Natural killer cell (primary cell): ENCODE measurements around the gene KRT85. TPM values are rescaled to one million over a fixed set of nuclear protein-coding genes. Genes with fewer than 3 reads are reported as not detected.

Experiments
- ATAC-seq, 3 donors: fragments of 150-1000 bp in 2 of 3; fragments of 200-7000 bp in 1 of 3; cut with Tn5 transposase; 1 replicate in 1 of 3; 2 replicates in 2 of 3; pipeline ENCODE4 v1.10.0; 2021; ENCODE audit warnings: mild to moderate bottlenecking in 2 of 3, moderate library complexity in 2 of 3
- DNase-seq, 2 donors: peaks; one replicate each; pipeline versions ENCODE4 v3.0.0 to v3.0.0-alpha.2; 2013 to 2021; ENCODE audit warnings: mixed read lengths in 1 of 2
- H3K27ac ChIP-seq: one replicate; pipeline ENCODE4 v1.5.1; 2013; ENCODE audit warnings: mild to moderate bottlenecking, low read length
- H3K27me3 ChIP-seq: one replicate; pipeline ENCODE4 v1.6.1; 2013; ENCODE audit warnings: low read length; ENCODE audit not compliant: control insufficient read depth, insufficient read depth
- H3K36me3 ChIP-seq: one replicate; pipeline ENCODE4 v1.6.1; 2013; ENCODE audit warnings: low read length; ENCODE audit not compliant: control insufficient read depth, insufficient read depth
- H3K4me1 ChIP-seq: one replicate; pipeline ENCODE4 v1.6.1; 2013; ENCODE audit warnings: low read length; ENCODE audit not compliant: control insufficient read depth, insufficient read depth
- H3K4me3 ChIP-seq: one replicate; pipeline ENCODE4 v1.5.1; 2013; ENCODE audit warnings: low read length
- H3K9me3 ChIP-seq: one replicate; pipeline ENCODE4 v1.6.1; 2013; ENCODE audit warnings: low read length; ENCODE audit not compliant: control insufficient read depth, insufficient read depth
- H3K27ac Mint-ChIP-seq, 2 donors: one replicate each; pipeline ENCODE4 v1.8.0; 2022; ENCODE audit warnings: mild to moderate bottlenecking in 2 of 2, mixed read lengths in 2 of 2, moderate library complexity in 1 of 2
- H3K27me3 Mint-ChIP-seq, 2 donors: one replicate each; pipeline ENCODE4 v1.8.0; 2022; ENCODE audit warnings: low read depth in 2 of 2, mixed read lengths in 2 of 2
- H3K36me3 Mint-ChIP-seq: one replicate; pipeline ENCODE4 v1.8.0; 2022; ENCODE audit warnings: mixed read lengths
- H3K4me1 Mint-ChIP-seq, 2 donors: one replicate each; pipeline ENCODE4 v1.8.0; 2022; ENCODE audit warnings: mixed read lengths in 2 of 2
- H3K4me3 Mint-ChIP-seq: one replicate; pipeline ENCODE4 v1.8.0; 2022; ENCODE audit warnings: mild to moderate bottlenecking, moderate library complexity, mixed read lengths
- H3K9me3 Mint-ChIP-seq, 2 donors: one replicate each; pipeline ENCODE4 v1.8.0; 2022; ENCODE audit warnings: mixed read lengths in 2 of 2
- WGBS: methylation state at CpG from one replicate; pipeline ENCODE4 v1.1.7; 2013; ENCODE audit warnings: missing lambda C conversion rate; ENCODE audit not compliant: insufficient coverage; 5-methylcytosine and 5-hydroxymethylcytosine counted together
- intact Hi-C: fragments of 100-400 bp; cut with micrococcal nuclease; formaldehyde crosslinking; loops from one replicate; pipeline ENCODE4 v1.14.2; 2022
- total RNA-seq, 4 donors: library from RNA; stranded (reverse); fragments of 120-200 nt in 1 of 4; gene quantifications; one replicate each; pipeline versions ENCODE4 v1.2.3 to v1.2.4, GENCODE V29; 2013 to 2022
- TF ChIP-seq, protein P1 (sequence below): fragments of 200-600 bp; IDR thresholded peaks from one replicate; pipeline ENCODE4 v1.8.0; 2022; ENCODE audit warnings: antibody characterized with exemption

The KRT85 gene
- total RNA-seq, 3 donors from 2014 or later (not counting 1 experiment from before 2014, with no cell fraction given) = not detected

- H3K4me1 Mint-ChIP-seq = peaks cover 40 to 44% of the 10 kb centered on the region in 2 donors
- peaks cover 44% of the 10 kb centered on the region for H3K4me1 ChIP-seq
- no peak for ATAC-seq
- no peak overlapping the region for H3K27ac Mint-ChIP-seq
- H3K27ac ChIP-seq = no peak overlapping the region
- H3K4me3 ChIP-seq = no peak overlapping the region
- TF ChIP-seq, protein P1, sequence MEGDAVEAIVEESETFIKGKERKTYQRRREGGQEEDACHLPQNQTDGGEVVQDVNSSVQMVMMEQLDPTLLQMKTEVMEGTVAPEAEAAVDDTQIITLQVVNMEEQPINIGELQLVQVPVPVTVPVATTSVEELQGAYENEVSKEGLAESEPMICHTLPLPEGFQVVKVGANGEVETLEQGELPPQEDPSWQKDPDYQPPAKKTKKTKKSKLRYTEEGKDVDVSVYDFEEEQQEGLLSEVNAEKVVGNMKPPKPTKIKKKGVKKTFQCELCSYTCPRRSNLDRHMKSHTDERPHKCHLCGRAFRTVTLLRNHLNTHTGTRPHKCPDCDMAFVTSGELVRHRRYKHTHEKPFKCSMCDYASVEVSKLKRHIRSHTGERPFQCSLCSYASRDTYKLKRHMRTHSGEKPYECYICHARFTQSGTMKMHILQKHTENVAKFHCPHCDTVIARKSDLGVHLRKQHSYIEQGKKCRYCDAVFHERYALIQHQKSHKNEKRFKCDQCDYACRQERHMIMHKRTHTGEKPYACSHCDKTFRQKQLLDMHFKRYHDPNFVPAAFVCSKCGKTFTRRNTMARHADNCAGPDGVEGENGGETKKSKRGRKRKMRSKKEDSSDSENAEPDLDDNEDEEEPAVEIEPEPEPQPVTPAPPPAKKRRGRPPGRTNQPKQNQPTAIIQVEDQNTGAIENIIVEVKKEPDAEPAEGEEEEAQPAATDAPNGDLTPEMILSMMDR = no peak
- 91% methylated on average over 7 of the region's 7 CpGs for WGBS
- H3K9me3 ChIP-seq = no peaks in the 10 kb centered on the region
- intact Hi-C loops = no loop called here
- H3K27me3 Mint-ChIP-seq = peaks cover 56 to 60% of the 10 kb centered on the region in 2 donors
- no peak for DNase-seq
- H3K27me3 ChIP-seq = peaks cover 35% of the 10 kb centered on the region
- no peak overlapping the region for H3K4me3 Mint-ChIP-seq
- H3K36me3 ChIP-seq = no peaks in the 10 kb centered on the region
- H3K9me3 Mint-ChIP-seq = no peaks in the 10 kb centered on the region
- no peaks in the 10 kb centered on the region for H3K36me3 Mint-ChIP-seq
Measured at GRCh38 chr12:52360106-52360662, 7.1 kb downstream of the KRT85 start.

DNA sequence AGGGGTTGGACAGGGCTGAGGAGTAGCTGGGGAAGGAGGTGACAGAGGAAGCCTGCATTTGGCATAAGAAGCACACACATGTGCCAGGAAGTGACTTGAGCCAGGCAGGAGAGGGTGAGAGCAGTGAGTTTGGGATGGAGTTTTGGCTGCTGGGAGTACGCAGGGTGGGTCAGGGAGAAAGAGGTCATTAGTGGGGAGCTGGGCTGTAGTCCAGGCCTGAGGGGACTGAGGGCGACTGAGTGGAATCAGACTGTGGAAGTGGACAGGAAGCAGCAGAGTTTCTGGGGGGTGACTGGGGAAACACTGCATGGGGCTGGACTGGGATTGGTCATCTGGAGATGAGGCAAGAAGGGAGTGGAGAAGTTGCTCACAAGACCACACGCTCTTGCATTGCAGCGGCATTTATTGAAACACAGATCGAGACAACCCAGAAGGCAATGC lies 7.6 kb downstream of the KRT85 start:
- TF ChIP-seq, protein P1 = no peak
- no peaks in the 10 kb centered on the region for H3K9me3 ChIP-seq
- H3K27me3 ChIP-seq = peaks cover 40% of the 10 kb centered on the region
- DNase-seq (no peak), ATAC-seq (no peak)
- H3K4me3 ChIP-seq = no peak overlapping the region
- peaks cover 50 to 58% of the 10 kb centered on the region in 2 donors for H3K27me3 Mint-ChIP-seq
- H3K27ac Mint-ChIP-seq = peak overlapping the region in 1 of 2 donors; percentile 25
- peaks cover 44% of the 10 kb centered on the region for H3K4me1 ChIP-seq
- H3K4me3 Mint-ChIP-seq = no peak overlapping the region
- peaks cover 40 to 44% of the 10 kb centered on the region in 2 donors for H3K4me1 Mint-ChIP-seq
- 89% methylated on average over 5 of the region's 5 CpGs for WGBS
- H3K36me3 ChIP-seq = no peaks in the 10 kb centered on the region
- H3K27ac ChIP-seq = no peak overlapping the region
- no peaks in the 10 kb centered on the region for H3K9me3 Mint-ChIP-seq
- no peaks in the 10 kb centered on the region for H3K36me3 Mint-ChIP-seq
- intact Hi-C loops = loop anchor here (10.0 kb wide), 1 partner anchor 55 kb away; no protein-coding TSS in a partner anchor

GRCh38 chr12:52358575-52359350 lies 8.5 kb downstream of the KRT85 start:
- Histone ChIP-seq H3K9me3 (no peaks in the 10 kb centered on the region), H3K27ac (no peak overlapping the region), H3K4me3 (no peak overlapping the region), H3K36me3 (no peaks in the 10 kb centered on the region), H3K4me1 (peaks cover 44% of the 10 kb centered on the region), H3K27me3 (peaks cover 44% of the 10 kb centered on the region)
- DNase-seq (peak; percentile 15 to 66), ATAC-seq (peak; percentile 41 to 77 (median 49))
- no peaks in the 10 kb centered on the region for H3K9me3 Mint-ChIP-seq
- intact Hi-C loops = loop anchor here (10.0 kb wide), 1 partner anchor 54 kb away; no protein-coding TSS in a partner anchor
- H3K27me3 Mint-ChIP-seq = peaks cover 48 to 55% of the 10 kb centered on the region in 2 donors
- H3K36me3 Mint-ChIP-seq = no peaks in the 10 kb centered on the region
- WGBS = 42% methylated on average over 5 of the region's 5 CpGs
- H3K4me3 Mint-ChIP-seq = no peak overlapping the region
- peak overlapping the region in 1 of 2 donors; percentile 25 for H3K27ac Mint-ChIP-seq
- TF ChIP-seq, protein P1 = no peak
- H3K4me1 Mint-ChIP-seq = peaks cover 40 to 44% of the 10 kb centered on the region in 2 donors
